ENCODE measurements around the gene GFRA1. TPM values are rescaled to one million over a fixed set of nuclear protein-coding genes. Genes with fewer than 3 reads are reported as not detected.

The GFRA1 gene
- total RNA-seq, 2 experiments from 2014 or later, result not detected

- peaks cover 4% of the 10 kb centered on the region for H3K9me3 Mint-ChIP-seq
- no peaks in the 10 kb centered on the region for H3K4me1 Mint-ChIP-seq (ENCODE audit: low read depth)
- ChIA-PET POLR2A (no interaction called here), CTCF (interaction anchor here (0.9 kb wide), 1 partner anchor 9 kb away, joined by 3 read pairs; no protein-coding TSS in a partner anchor)
- H3K36me3 Mint-ChIP-seq (ENCODE audit: low read depth), result no peaks in the 10 kb centered on the region
- ATAC-seq (no peak), DNase-seq (no peak)
- peaks cover 3% of the 10 kb centered on the region for H3K27me3 Mint-ChIP-seq
- intact Hi-C loops (cut with micrococcal nuclease), result no loop called here
- no peak overlapping the region for H3K27ac Mint-ChIP-seq
- H3K4me3 Mint-ChIP-seq, result no peak overlapping the region
- no peak for TF ChIP-seq CTCF (IDR thresholded peaks at IDR 0.05)
Observed at GRCh38 chr10:116126239-116126638, 146.8 kb downstream of the GFRA1 start.

- Mint-ChIP-seq H3K4me1 (ENCODE audit: low read depth) (no peaks in the 10 kb centered on the region), H3K27ac (no peak overlapping the region), H3K36me3 (ENCODE audit: low read depth) (no peaks in the 10 kb centered on the region), H3K27me3 (peaks cover 2% of the 10 kb centered on the region), H3K4me3 (no peak overlapping the region), H3K9me3 (peaks cover 4% of the 10 kb centered on the region)
- ATAC-seq (no peak), DNase-seq (no peak)
- intact Hi-C loops (cut with micrococcal nuclease), result no loop called here
- CTCF ChIA-PET, result interaction anchor here (0.9 to 1.1 kb wide), 2 partner anchors 8 to 13 kb away, joined by 3 read pairs; no protein-coding TSS in a partner anchor
- POLR2A ChIA-PET, result no interaction called here
- TF ChIP-seq CTCF (IDR thresholded peaks at IDR 0.05), result no peak
Observed at GRCh38 chr10:116125180-116125579, 147.8 kb downstream of the GFRA1 start.

GRCh38 chr10:116124777-116125176 is 148.2 kb downstream of the GFRA1 start:
- Mint-ChIP-seq H3K4me1 (ENCODE audit: low read depth) (no peaks in the 10 kb centered on the region), H3K4me3 (no peak overlapping the region), H3K27ac (no peak overlapping the region), H3K27me3 (peaks cover 2% of the 10 kb centered on the region), H3K9me3 (peaks cover 4% of the 10 kb centered on the region), H3K36me3 (ENCODE audit: low read depth) (no peaks in the 10 kb centered on the region)
- CTCF ChIA-PET, result interaction anchor here (1.1 kb wide), 1 partner anchor 14 kb away, joined by 3 read pairs; no protein-coding TSS in a partner anchor
- ATAC-seq (no peak), DNase-seq (no peak)
- TF ChIP-seq CTCF (IDR thresholded peaks at IDR 0.05), result no peak
- POLR2A ChIA-PET, result no interaction called here
- intact Hi-C loops (cut with micrococcal nuclease), result no loop called here

GRCh38 chr10:116122664-116123063 is 150.3 kb downstream of the GFRA1 start:
- intact Hi-C loops (cut with micrococcal nuclease), result no loop called here
- POLR2A ChIA-PET, result no interaction called here
- Mint-ChIP-seq H3K27ac (no peak overlapping the region), H3K36me3 (ENCODE audit: low read depth) (no peaks in the 10 kb centered on the region), H3K4me1 (ENCODE audit: low read depth) (no peaks in the 10 kb centered on the region), H3K9me3 (no peaks in the 10 kb centered on the region), H3K4me3 (no peak overlapping the region), H3K27me3 (peaks cover 2% of the 10 kb centered on the region)
- no peak for TF ChIP-seq CTCF (IDR thresholded peaks at IDR 0.05)
- DNase-seq (no peak), ATAC-seq (no peak)
- CTCF ChIA-PET, result interaction anchor here (1.3 kb wide), 1 partner anchor 8 kb away, joined by 4 read pairs; no protein-coding TSS in a partner anchor

GRCh38 chr10:116121640-116122525 is 151.1 kb downstream of the GFRA1 start:
- DNase-seq, result no peak
- POLR2A ChIA-PET, result no interaction called here
- CTCF ChIA-PET, result interaction anchor here (1.0 to 1.5 kb wide), 3 partner anchors 9 to 768 kb away, joined by 3 to 7 read pairs (median 4); no protein-coding TSS in a partner anchor
- H3K27ac Mint-ChIP-seq, result no peak overlapping the region
- no peak for ATAC-seq
- H3K36me3 Mint-ChIP-seq (ENCODE audit: low read depth), result no peaks in the 10 kb centered on the region
- no peak for TF ChIP-seq CTCF (IDR thresholded peaks at IDR 0.05)
- H3K4me3 Mint-ChIP-seq, result no peak overlapping the region
- H3K9me3 Mint-ChIP-seq, result no peaks in the 10 kb centered on the region
- no peaks in the 10 kb centered on the region for H3K4me1 Mint-ChIP-seq (ENCODE audit: low read depth)
- peaks cover 2% of the 10 kb centered on the region for H3K27me3 Mint-ChIP-seq
- intact Hi-C loops (cut with micrococcal nuclease), result no loop called here
